Left ventricle myocardium inferior (tissue), 1 donor: ENCODE results near the gene SULT1C3. TPM values are rescaled to one million over a fixed set of nuclear protein-coding genes. Genes with fewer than 3 reads are reported as not detected.

Experiments
- DNase-seq: peaks from one replicate; pipeline ENCODE4 v3.0.0-alpha.2; 2020
- H3K27ac ChIP-seq: fragments of 200-600 bp; replicated peaks from 2 replicates; pipeline ENCODE4 v1.8.0; 2021
- H3K27me3 ChIP-seq: fragments of 200-600 bp; 2 replicates; pipeline ENCODE4 v1.8.0; 2021; ENCODE audit warnings: low read depth
- H3K36me3 ChIP-seq: fragments of 200-600 bp; 2 replicates; pipeline ENCODE4 v1.8.0; 2021
- H3K4me1 ChIP-seq: fragments of 200-600 bp; 2 replicates; pipeline ENCODE4 v1.8.0; 2021
- H3K4me3 ChIP-seq: fragments of 200-600 bp; 2 replicates; pipeline ENCODE4 v1.8.0; 2021; ENCODE audit warnings: mild to moderate bottlenecking, moderate library complexity
- H3K9me3 ChIP-seq: fragments of 200-600 bp; replicated peaks from 2 replicates; pipeline ENCODE4 v1.8.0; 2021
- intact Hi-C: fragments of 100-400 bp; cut with micrococcal nuclease; formaldehyde crosslinking; loops from one replicate; pipeline ENCODE4 v1.11.0; 2022
- total RNA-seq: library from RNA; stranded (reverse); fragmentation: NEBNext Ultra II Directional; extraction: Animal tissue kit (Norgen Biotek cat#: 25700); gene quantifications from one replicate; pipeline ENCODE4 v1.2.1, GENCODE V29; 2021
- TF ChIP-seq, protein P1 (sequence below): fragments of 200-600 bp; IDR thresholded peaks from 2 replicates; pipeline ENCODE4 v1.8.0; 2021; ENCODE audit warnings: antibody characterized with exemption, mild to moderate bottlenecking, borderline replicate concordance
- donor health status: DM: no; HTN: yes; CAD: no; lungs with severe emphysema.

Gene SULT1C3
- total RNA-seq, 1 donor from 2014 or later = not detected

DNA sequence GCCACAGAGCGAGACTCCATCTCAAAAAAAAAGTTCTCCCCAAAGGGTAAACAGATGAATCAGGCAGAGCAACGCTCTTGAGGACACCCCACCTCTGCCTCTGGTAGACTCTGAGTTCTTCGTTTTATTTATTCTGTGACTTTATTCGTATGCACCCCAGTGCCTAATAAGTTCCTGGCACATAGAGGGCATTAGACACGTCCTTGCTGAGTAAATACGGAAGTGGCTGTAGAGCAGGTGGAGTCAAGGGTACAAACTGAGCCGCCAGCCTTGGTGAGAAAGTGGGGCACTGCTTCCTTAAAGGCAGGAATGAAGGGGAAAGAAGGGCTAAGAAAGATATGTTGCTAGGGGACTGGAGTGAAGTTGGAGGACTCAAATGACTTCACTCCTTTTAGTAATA lies 61.8 kb downstream of the SULT1C3 start:
- H3K36me3 ChIP-seq = no peaks in the 10 kb centered on the region
- no peaks in the 10 kb centered on the region for H3K9me3 ChIP-seq
- H3K4me3 ChIP-seq = no peak overlapping the region
- TF ChIP-seq, protein P1, sequence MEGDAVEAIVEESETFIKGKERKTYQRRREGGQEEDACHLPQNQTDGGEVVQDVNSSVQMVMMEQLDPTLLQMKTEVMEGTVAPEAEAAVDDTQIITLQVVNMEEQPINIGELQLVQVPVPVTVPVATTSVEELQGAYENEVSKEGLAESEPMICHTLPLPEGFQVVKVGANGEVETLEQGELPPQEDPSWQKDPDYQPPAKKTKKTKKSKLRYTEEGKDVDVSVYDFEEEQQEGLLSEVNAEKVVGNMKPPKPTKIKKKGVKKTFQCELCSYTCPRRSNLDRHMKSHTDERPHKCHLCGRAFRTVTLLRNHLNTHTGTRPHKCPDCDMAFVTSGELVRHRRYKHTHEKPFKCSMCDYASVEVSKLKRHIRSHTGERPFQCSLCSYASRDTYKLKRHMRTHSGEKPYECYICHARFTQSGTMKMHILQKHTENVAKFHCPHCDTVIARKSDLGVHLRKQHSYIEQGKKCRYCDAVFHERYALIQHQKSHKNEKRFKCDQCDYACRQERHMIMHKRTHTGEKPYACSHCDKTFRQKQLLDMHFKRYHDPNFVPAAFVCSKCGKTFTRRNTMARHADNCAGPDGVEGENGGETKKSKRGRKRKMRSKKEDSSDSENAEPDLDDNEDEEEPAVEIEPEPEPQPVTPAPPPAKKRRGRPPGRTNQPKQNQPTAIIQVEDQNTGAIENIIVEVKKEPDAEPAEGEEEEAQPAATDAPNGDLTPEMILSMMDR = no peak
- H3K4me1 ChIP-seq = no peaks in the 10 kb centered on the region
- H3K27ac ChIP-seq = no peak overlapping the region
- H3K27me3 ChIP-seq = no peaks in the 10 kb centered on the region
- DNase-seq = no peak
- intact Hi-C loops = no loop called here

DNA sequence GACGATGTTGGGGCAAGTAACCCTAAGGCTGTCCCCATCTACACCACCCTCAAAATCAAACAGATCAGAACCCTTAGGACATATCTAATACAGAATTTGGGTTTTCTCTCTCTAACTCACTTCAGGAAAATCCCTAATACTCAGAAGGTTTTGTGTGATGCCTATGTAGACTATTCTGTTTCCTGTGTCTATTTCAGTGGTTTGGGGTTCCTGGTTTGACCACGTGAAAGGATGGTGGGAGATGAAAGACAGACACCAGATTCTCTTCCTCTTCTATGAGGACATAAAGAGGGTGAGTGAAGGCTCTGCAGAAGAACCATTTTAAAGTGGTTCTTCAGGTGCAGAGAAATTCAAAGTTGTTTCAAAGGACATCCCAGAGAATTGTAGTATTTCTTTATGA lies 65.2 kb downstream of the SULT1C3 start:
- Histone ChIP-seq H3K36me3 (no peaks in the 10 kb centered on the region), H3K4me1 (no peaks in the 10 kb centered on the region), H3K4me3 (no peak overlapping the region), H3K27me3 (no peaks in the 10 kb centered on the region), H3K27ac (no peak overlapping the region), H3K9me3 (no peaks in the 10 kb centered on the region)
- intact Hi-C loops = no loop called here
- DNase-seq = no peak
- TF ChIP-seq, protein P1 = no peak

DNA sequence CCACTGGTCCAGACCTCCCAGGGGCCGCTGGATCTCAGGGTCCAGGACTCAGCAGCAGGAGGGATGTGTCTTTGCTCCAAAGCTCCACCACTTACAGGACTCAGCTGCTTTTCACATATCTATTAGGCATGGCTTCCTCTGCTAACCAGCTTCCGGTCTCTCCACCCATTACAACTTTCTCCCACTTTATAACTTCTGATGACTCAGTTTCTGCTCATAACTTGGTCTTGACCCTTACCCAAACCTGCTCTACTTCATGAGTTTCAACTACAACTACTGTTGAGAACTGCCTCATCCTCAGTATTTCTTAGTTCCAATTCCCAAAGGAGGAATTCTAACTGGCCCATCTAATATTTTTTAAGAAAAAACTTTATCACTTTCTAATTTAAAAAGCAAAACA lies 66.1 kb downstream of the SULT1C3 start:
- Histone ChIP-seq H3K27me3 (no peaks in the 10 kb centered on the region), H3K4me3 (no peak overlapping the region), H3K36me3 (no peaks in the 10 kb centered on the region), H3K4me1 (no peaks in the 10 kb centered on the region), H3K27ac (no peak overlapping the region), H3K9me3 (no peaks in the 10 kb centered on the region)
- TF ChIP-seq, protein P1 = no peak
- DNase-seq = no peak
- intact Hi-C loops = no loop called here

DNA sequence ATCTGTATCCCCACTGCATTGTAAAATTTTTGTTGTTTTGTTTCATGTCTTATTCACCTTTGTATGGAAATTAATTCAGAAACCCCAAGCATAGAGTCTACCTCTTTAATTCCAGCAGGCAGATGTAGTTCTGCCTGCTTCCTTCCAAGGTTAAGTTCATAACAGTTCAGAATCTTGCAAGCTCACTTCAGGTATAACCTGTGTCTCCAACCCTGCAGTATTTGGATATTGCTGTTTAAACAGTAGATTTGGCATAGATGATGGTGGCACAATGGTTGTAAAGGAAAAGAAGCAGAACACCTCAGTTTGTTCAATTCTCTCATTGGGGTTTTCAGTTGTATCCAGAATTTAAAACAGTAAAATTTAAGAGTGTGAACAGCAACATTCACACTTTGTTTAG lies 70.1 kb downstream of the SULT1C3 start:
- intact Hi-C loops = no loop called here
- TF ChIP-seq, protein P1 = no peak

More for the DNA sequence above, 70.1 kb downstream of the SULT1C3 start:
- DNase-seq = no peak
- Histone ChIP-seq H3K27ac (no peak overlapping the region), H3K27me3 (no peaks in the 10 kb centered on the region), H3K4me3 (no peak overlapping the region), H3K4me1 (no peaks in the 10 kb centered on the region), H3K9me3 (no peaks in the 10 kb centered on the region), H3K36me3 (no peaks in the 10 kb centered on the region)

Other genes with a start within 250 kb of the SULT1C3 start
- 1.9 TPM for gene SULT1C2, start 48.9 kb downstream of the SULT1C3 start, total RNA-seq
- 2.7 TPM for gene SULT1C4, start 138.0 kb downstream of the SULT1C3 start, total RNA-seq
- 24.9 TPM for gene GCC2, start 209.2 kb downstream of the SULT1C3 start, total RNA-seq